Tibial artery (tissue), 4 donors: ENCODE data around the gene FAAP100.

Experiments used
- DNase-seq, 2 donors: peaks; one replicate each; pipeline ENCODE4 v3.0.0-alpha.2; 2019
- H3K27ac ChIP-seq, 2 donors: fragments of 200-600 bp; sonication (generic) in 1 of 2; 1 replicate in 1 of 2; 2 replicates in 1 of 2; pipeline ENCODE4 v1.5.1; 2018 to 2019; ENCODE audit warnings: mild to moderate bottlenecking in 1 of 2
- H3K27me3 ChIP-seq, 2 donors: fragments of 200-600 bp; sonication (generic) in 1 of 2; one replicate each; pipeline versions ENCODE4 v1.5.1 to v1.6.0; 2016 to 2019
- H3K36me3 ChIP-seq, 3 donors: fragments of 200-600 bp; sonication (generic) in 2 of 3; one replicate each; pipeline ENCODE4 v1.5.1; 2016 to 2019; ENCODE audit warnings: mild to moderate bottlenecking in 2 of 3
- H3K4me1 ChIP-seq, 4 donors: fragments of 200-600 bp; sonication (generic) in 2 of 4; 1 replicate in 3 of 4; 2 replicates in 1 of 4; pipeline ENCODE4 v1.5.1; 2016 to 2019
- H3K4me3 ChIP-seq, 2 donors: fragments of 200-600 bp; sonication (generic) in 1 of 2; 1 replicate in 1 of 2; 2 replicates in 1 of 2; pipeline ENCODE4 v1.5.1; 2018 to 2019; ENCODE audit warnings: mild to moderate bottlenecking in 2 of 2
- H3K9me3 ChIP-seq, 3 donors: fragments of 200-600 bp; sonication (generic) in 1 of 3; one replicate each; pipeline ENCODE4 v1.5.1; 2016 to 2019
- intact Hi-C: fragments of 100-400 bp; cut with DNase I; formaldehyde crosslinking; loops from one replicate; pipeline ENCODE4 v1.15.0; 2023; ENCODE audit warnings: low total_unique reads
- TF ChIP-seq, protein P1 (sequence below), 2 experiments: fragments of 200-600 bp in 1 of 2; fragments of 450-650 bp in 1 of 2; IDR thresholded peaks; one replicate each; pipeline ENCODE4 v1.5.1; 2017 to 2019; ENCODE audit warnings: antibody characterized with exemption in 2 of 2, mild to moderate bottlenecking in 1 of 2, moderate library complexity in 1 of 2

Gene FAAP100

GRCh38 chr17:81535480-81536298, 16.5 kb downstream of the FAAP100 start:
- peaks cover 8 to 31% (median 25%) of the 10 kb centered on the region in 3 donors for H3K36me3 ChIP-seq
- intact Hi-C loops = no loop called here
- H3K27ac ChIP-seq = no peak overlapping the region
- H3K4me1 ChIP-seq = peaks cover 0 to 20% (median 10%) of the 10 kb centered on the region in 4 donors
- H3K9me3 ChIP-seq = no peaks in the 10 kb centered on the region
- DNase-seq = no peak
- peaks cover 0 to 15% of the 10 kb centered on the region in 2 donors for H3K27me3 ChIP-seq
- TF ChIP-seq, protein P1, sequence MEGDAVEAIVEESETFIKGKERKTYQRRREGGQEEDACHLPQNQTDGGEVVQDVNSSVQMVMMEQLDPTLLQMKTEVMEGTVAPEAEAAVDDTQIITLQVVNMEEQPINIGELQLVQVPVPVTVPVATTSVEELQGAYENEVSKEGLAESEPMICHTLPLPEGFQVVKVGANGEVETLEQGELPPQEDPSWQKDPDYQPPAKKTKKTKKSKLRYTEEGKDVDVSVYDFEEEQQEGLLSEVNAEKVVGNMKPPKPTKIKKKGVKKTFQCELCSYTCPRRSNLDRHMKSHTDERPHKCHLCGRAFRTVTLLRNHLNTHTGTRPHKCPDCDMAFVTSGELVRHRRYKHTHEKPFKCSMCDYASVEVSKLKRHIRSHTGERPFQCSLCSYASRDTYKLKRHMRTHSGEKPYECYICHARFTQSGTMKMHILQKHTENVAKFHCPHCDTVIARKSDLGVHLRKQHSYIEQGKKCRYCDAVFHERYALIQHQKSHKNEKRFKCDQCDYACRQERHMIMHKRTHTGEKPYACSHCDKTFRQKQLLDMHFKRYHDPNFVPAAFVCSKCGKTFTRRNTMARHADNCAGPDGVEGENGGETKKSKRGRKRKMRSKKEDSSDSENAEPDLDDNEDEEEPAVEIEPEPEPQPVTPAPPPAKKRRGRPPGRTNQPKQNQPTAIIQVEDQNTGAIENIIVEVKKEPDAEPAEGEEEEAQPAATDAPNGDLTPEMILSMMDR (IDR thresholded peaks at IDR 0.05) = no peak
- no peak overlapping the region for H3K4me3 ChIP-seq

GRCh38 chr17:81535007-81535328, 17.2 kb downstream of the FAAP100 start:
- H3K4me1 ChIP-seq = peaks cover 0 to 20% (median 10%) of the 10 kb centered on the region in 4 donors
- no peaks in the 10 kb centered on the region for H3K9me3 ChIP-seq
- TF ChIP-seq, protein P1 (IDR thresholded peaks at IDR 0.05) = no peak
- no peak for DNase-seq
- intact Hi-C loops = no loop called here
- no peak overlapping the region for H3K4me3 ChIP-seq
- peaks cover 0 to 15% of the 10 kb centered on the region in 2 donors for H3K27me3 ChIP-seq
- no peak overlapping the region for H3K27ac ChIP-seq
- H3K36me3 ChIP-seq = peaks cover 3 to 23% (median 18%) of the 10 kb centered on the region in 3 donors

GRCh38 chr17:81534157-81535006, 17.8 kb downstream of the FAAP100 start:
- TF ChIP-seq, protein P1 (IDR thresholded peaks at IDR 0.05) = no peak
- Histone ChIP-seq H3K4me1 (peaks cover 0 to 20% (median 10%) of the 10 kb centered on the region in 4 donors), H3K27ac (no peak overlapping the region), H3K27me3 (peaks cover 0 to 15% of the 10 kb centered on the region in 2 donors), H3K9me3 (no peaks in the 10 kb centered on the region), H3K36me3 (peaks cover 0 to 18% (median 12%) of the 10 kb centered on the region in 3 donors), H3K4me3 (no peak overlapping the region)
- intact Hi-C loops = no loop called here
- no peak for DNase-seq

GRCh38 chr17:81533339-81534141, 18.6 kb downstream of the FAAP100 start:
- TF ChIP-seq, protein P1 (IDR thresholded peaks at IDR 0.05) = no peak
- H3K27me3 ChIP-seq = peaks cover 0 to 15% of the 10 kb centered on the region in 2 donors
- H3K9me3 ChIP-seq = no peaks in the 10 kb centered on the region
- H3K36me3 ChIP-seq = peaks cover 0 to 9% (median 4%) of the 10 kb centered on the region in 3 donors
- intact Hi-C loops = no loop called here
- no peak for DNase-seq
- H3K27ac ChIP-seq = no peak overlapping the region
- no peak overlapping the region for H3K4me3 ChIP-seq
- H3K4me1 ChIP-seq = peaks cover 0 to 22% (median 10%) of the 10 kb centered on the region in 4 donors
